ENCODE measurements around the gene TACR1.

- TF ChIP-seq CTCF (conservative IDR thresholded peaks at IDR 0.05; ENCODE audit: low read depth, low read length) (no peak), EZH2phosphoT487 (IDR thresholded peaks at IDR 0.05; ENCODE audit: borderline replicate concordance, low read length) (no peak)
Measured at GRCh38 chr2:75031171-75031570, 168.1 kb downstream of the TACR1 start.
